ENCODE data around the gene SAP30L.

The SAP30L gene

GRCh38 chr5:154444556-154445421 is 1.0 kb upstream of the SAP30L start:
- DNase-seq (ENCODE audit: extremely low read depth, low read depth): no peak
- H3K4me3 ChIP-seq (replicated peaks; ENCODE audit: low read depth, low read length): peak overlapping the region; percentile 88
- TF ChIP-seq CTCF (IDR thresholded peaks at IDR 0.05; ENCODE audit: low read depth, low read length, missing control alignments): no peak

- no peak for DNase-seq (ENCODE audit: extremely low read depth, low read depth)
- no peak for TF ChIP-seq CTCF (IDR thresholded peaks at IDR 0.05; ENCODE audit: low read depth, low read length, missing control alignments)
- H3K4me3 ChIP-seq (replicated peaks; ENCODE audit: low read depth, low read length): peak overlapping the region; percentile 88
Observed at GRCh38 chr5:154446195-154447088, 645 bp downstream of the SAP30L start.

- H3K4me3 ChIP-seq (replicated peaks; ENCODE audit: low read depth, low read length): peak overlapping the region; percentile 88
- TF ChIP-seq CTCF (IDR thresholded peaks at IDR 0.05; ENCODE audit: low read depth, low read length, missing control alignments): no peak
- DNase-seq (ENCODE audit: extremely low read depth, low read depth): no peak
Observed at GRCh38 chr5:154447089-154447725, 1.4 kb downstream of the SAP30L start.

GRCh38 chr5:154449786-154450185 is 4.0 kb downstream of the SAP30L start:
- no peak for TF ChIP-seq CTCF (IDR thresholded peaks at IDR 0.05; ENCODE audit: low read depth, low read length, missing control alignments)
- H3K4me3 ChIP-seq (replicated peaks; ENCODE audit: low read depth, low read length): no peak overlapping the region
- no peak for DNase-seq (ENCODE audit: extremely low read depth, low read depth)

DNA sequence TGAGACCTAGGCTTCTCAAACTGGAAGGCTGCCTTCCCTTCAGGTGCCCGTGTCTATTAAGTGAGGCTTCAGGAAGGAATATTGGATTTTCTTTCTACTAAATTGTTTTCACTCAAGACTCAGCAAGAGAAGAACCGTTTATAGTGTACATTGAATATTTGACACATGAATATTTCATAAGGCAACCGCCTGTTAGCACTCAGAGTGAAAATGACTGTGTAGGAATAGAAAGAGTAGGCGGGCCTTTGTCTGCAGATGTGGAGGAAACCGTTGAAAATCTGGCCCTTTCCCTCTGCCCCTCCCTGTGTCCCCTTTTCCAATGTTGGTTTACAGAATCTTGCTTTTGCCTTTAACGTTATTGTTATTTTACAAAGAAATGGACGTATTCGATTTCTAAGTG is 6.2 kb downstream of the SAP30L start:
- no peak for TF ChIP-seq CTCF (IDR thresholded peaks at IDR 0.05; ENCODE audit: low read depth, low read length, missing control alignments)
- H3K4me3 ChIP-seq (replicated peaks; ENCODE audit: low read depth, low read length): no peak overlapping the region
- no peak for DNase-seq (ENCODE audit: extremely low read depth, low read depth)

GRCh38 chr5:154455585-154455984 is 9.8 kb downstream of the SAP30L start:
- no peak for DNase-seq (ENCODE audit: extremely low read depth, low read depth)
- TF ChIP-seq CTCF (IDR thresholded peaks at IDR 0.05; ENCODE audit: low read depth, low read length, missing control alignments): no peak
- no peak overlapping the region for H3K4me3 ChIP-seq (replicated peaks; ENCODE audit: low read depth, low read length)
